Activated gamma-delta T cell treated with Interleukin-2 at 50 U/mL for 16 hours (primary cell): ENCODE results near the gene RER1.

Source experiments
- DNase-seq: peaks from one replicate; pipeline ENCODE4 v3.0.0-alpha.2; 2020

The RER1 gene

GRCh38 chr1:2449636-2450454 is 58.2 kb downstream of the RER1 start:
- DNase-seq: no peak

GRCh38 chr1:2451741-2452140 is 60.1 kb downstream of the RER1 start:
- no peak for DNase-seq

GRCh38 chr1:2452201-2452931 is 60.7 kb downstream of the RER1 start:
- DNase-seq: no peak

GRCh38 chr1:2452932-2453315 is 61.3 kb downstream of the RER1 start:
- DNase-seq: no peak

- no peak for DNase-seq
Measured at GRCh38 chr1:2454227-2454626, 62.6 kb downstream of the RER1 start.
